ENCODE data around the gene SLC44A2.

DNA sequence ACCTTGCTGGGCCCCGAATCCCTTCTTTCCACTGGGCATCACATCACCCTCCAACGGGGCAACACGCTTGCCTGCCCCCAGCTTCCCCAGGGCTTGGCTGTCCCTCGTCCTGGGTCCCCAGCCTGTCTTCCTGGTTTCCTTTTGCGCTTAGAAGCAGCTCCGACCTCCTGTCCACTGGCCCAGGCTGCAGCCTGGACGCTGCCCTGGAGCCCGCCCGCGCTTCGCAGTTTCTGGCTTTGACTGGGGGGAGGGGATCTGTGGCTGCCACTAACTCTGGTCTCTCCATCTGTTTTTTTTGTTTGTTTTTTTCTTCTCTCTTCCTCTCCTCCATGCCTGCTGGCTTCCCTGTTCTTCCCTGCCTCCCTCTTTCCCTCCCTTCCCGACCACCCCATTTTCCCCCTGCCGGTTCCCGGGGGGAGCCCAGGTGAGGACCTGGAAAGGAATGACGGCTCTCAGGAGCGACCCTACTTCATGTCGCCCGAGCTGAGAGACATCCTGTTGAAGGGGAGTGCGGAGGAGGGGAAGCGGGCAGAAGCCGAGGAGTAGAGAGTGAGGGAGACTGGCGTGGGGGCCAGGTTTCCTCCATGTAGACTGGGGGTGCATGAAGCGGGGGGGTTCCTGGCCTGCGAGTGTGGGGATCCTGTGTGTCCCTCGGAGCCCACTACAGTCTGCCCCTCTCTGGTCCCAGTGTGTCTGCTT lies 17.3 kb downstream of the SLC44A2 start:
- TF ChIP-seq POLR2A (IDR thresholded peaks at IDR 0.05; ENCODE audit: low read length) = no peak
- TF ChIP-seq GATA1 (IDR thresholded peaks at IDR 0.05; ENCODE audit: low read depth, low read length) = no peak

Measured in erythroblast (primary cell).